ENCODE results near the gene SLC7A9.

- TF ChIP-seq POLR2A (IDR thresholded peaks at IDR 0.05) (no peak), CTCF (IDR thresholded peaks at IDR 0.05 in 4 of 5, conservative IDR thresholded peaks at IDR 0.05 in 1 of 5) (no peak)
Measured at GRCh38 chr19:32857584-32857983, 12.0 kb downstream of the SLC7A9 start.

Measured in gastrocnemius medialis (tissue), 4 donors.